ENCODE measurements around the gene PCCA. TPM values are rescaled to one million over a fixed set of nuclear protein-coding genes. Genes with fewer than 3 reads are reported as not detected.

The PCCA gene
- total and polyA plus RNA-seq, 2 donors (not counting 1 experiment from before 2014, with no cell fraction given): 4.8 to 17.4 TPM

DNA sequence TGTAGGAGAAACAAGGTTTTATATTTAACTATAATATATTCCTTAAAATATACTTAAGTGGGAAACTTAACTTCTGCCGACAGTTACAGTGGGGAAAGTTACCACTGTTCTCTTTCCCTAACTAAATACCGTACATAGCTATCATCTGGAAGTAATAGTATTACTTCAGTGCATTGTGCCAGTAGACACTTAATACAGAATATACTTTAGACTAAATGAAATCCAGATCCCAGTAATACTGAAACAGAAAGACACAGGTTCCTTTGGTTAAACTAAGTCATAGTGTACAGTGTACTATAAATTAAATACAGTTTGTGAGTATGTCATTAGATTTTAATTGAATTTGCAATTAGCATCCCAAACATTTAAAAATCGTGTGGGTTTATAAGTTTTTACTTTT lies 107.5 kb downstream of the PCCA start:
- Histone ChIP-seq H3K4me1 (ENCODE audit: control insufficient read depth in 2 of 2, insufficient read depth in 2 of 2, low read length in 2 of 2) (no peaks in the 10 kb centered on the region), H2AFZ (ENCODE audit: insufficient read depth, low read depth, low read length, poor library complexity, severe bottlenecking) (no peak overlapping the region), H3K36me3 (replicated peaks in 1 of 2; ENCODE audit: control extremely low read depth in 1 of 2, control insufficient read depth in 1 of 2, extremely low read depth in 1 of 2, insufficient read depth in 2 of 2, low read length in 1 of 2) (no peaks in the 10 kb centered on the region), H3K27me3 (replicated peaks in 1 of 4; ENCODE audit: control extremely low read depth in 1 of 4, control insufficient read depth in 3 of 4, insufficient read depth in 4 of 4, low read length in 3 of 4) (no peaks in the 10 kb centered on the region), H4K20me1 (ENCODE audit: control insufficient read depth, insufficient read depth, low read length, poor library complexity, severe bottlenecking) (no peaks in the 10 kb centered on the region), H3K9ac (ENCODE audit: low read length) (no peak overlapping the region), H3K4me2 (replicated peaks; ENCODE audit: low read depth, low read length, poor library complexity, severe bottlenecking) (no peak overlapping the region), H3K4me3 (ENCODE audit: control extremely low read depth in 1 of 5, extremely low read depth in 1 of 5, insufficient read depth in 1 of 5, low read depth in 2 of 5, low read length in 4 of 5) (no peak overlapping the region), H3K27ac (ENCODE audit: low read length in 2 of 2) (no peak overlapping the region), H3K79me2 (ENCODE audit: control insufficient read depth, insufficient read depth, low read length) (no peaks in the 10 kb centered on the region), H3K9me3 (ENCODE audit: control extremely low read depth in 1 of 3, control insufficient read depth in 2 of 3, insufficient read depth in 1 of 3, low read length in 2 of 3) (no peaks in the 10 kb centered on the region)
- no peaks in the 10 kb centered on the region for H3K9me3 Mint-ChIP-seq (ENCODE audit: insufficient read depth)
- H3K27ac Mint-ChIP-seq: no peak overlapping the region
- DNase-seq: no peak
- ChIA-PET POLR2A (no interaction called here), CTCF (no interaction called here)
- no peak for ATAC-seq (ENCODE audit: low read depth)
- no peaks in the 10 kb centered on the region for H3K4me1 Mint-ChIP-seq
- no peak overlapping the region for H3K4me3 Mint-ChIP-seq
- TF ChIP-seq, protein P1, sequence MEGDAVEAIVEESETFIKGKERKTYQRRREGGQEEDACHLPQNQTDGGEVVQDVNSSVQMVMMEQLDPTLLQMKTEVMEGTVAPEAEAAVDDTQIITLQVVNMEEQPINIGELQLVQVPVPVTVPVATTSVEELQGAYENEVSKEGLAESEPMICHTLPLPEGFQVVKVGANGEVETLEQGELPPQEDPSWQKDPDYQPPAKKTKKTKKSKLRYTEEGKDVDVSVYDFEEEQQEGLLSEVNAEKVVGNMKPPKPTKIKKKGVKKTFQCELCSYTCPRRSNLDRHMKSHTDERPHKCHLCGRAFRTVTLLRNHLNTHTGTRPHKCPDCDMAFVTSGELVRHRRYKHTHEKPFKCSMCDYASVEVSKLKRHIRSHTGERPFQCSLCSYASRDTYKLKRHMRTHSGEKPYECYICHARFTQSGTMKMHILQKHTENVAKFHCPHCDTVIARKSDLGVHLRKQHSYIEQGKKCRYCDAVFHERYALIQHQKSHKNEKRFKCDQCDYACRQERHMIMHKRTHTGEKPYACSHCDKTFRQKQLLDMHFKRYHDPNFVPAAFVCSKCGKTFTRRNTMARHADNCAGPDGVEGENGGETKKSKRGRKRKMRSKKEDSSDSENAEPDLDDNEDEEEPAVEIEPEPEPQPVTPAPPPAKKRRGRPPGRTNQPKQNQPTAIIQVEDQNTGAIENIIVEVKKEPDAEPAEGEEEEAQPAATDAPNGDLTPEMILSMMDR (IDR thresholded peaks at IDR 0.05): no peak
- no peak for TF ChIP-seq EZH2 (IDR thresholded peaks at IDR 0.05; ENCODE audit: borderline replicate concordance, insufficient read depth, low read depth, low read length, poor library complexity, severe bottlenecking)
- WGBS (ENCODE audit: insufficient coverage): no CpG with 5 or more reads among the region's 3 CpGs
- intact Hi-C loops (cut with micrococcal nuclease): no loop called here
- no peaks in the 10 kb centered on the region for H3K27me3 Mint-ChIP-seq

DNA sequence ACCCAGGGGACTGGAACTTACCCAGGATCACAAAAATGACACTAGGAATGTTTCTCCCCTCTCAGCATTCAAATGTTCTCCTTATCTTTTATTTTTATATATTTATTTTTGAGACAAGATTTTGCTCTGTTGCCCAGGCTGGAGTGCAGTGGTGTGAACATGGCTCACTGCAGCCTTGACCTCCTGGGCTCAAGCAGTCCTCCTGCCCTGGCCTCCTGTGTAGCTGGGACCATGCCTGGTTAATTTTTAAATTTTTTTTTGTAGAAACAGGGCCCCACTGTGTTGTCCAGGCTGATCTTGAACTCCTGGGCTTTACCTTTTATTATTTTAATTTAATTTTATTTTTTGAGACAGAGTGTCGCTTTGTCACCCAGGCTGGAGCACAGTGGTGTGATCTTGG lies 108.2 kb downstream of the PCCA start:
- ChIA-PET POLR2A (no interaction called here), CTCF (no interaction called here)
- Histone ChIP-seq H2AFZ (ENCODE audit: insufficient read depth, low read depth, low read length, poor library complexity, severe bottlenecking) (no peak overlapping the region), H3K27me3 (replicated peaks in 1 of 4; ENCODE audit: control extremely low read depth in 1 of 4, control insufficient read depth in 3 of 4, insufficient read depth in 4 of 4, low read length in 3 of 4) (no peaks in the 10 kb centered on the region), H4K20me1 (ENCODE audit: control insufficient read depth, insufficient read depth, low read length, poor library complexity, severe bottlenecking) (no peaks in the 10 kb centered on the region), H3K9me3 (ENCODE audit: control extremely low read depth in 1 of 3, control insufficient read depth in 2 of 3, insufficient read depth in 1 of 3, low read length in 2 of 3) (peaks cover 0 to 6% (median 0%) of the 10 kb centered on the region in 3 donors), H3K4me2 (replicated peaks; ENCODE audit: low read depth, low read length, poor library complexity, severe bottlenecking) (no peak overlapping the region), H3K36me3 (replicated peaks in 1 of 2; ENCODE audit: control extremely low read depth in 1 of 2, control insufficient read depth in 1 of 2, extremely low read depth in 1 of 2, insufficient read depth in 2 of 2, low read length in 1 of 2) (no peaks in the 10 kb centered on the region), H3K79me2 (ENCODE audit: control insufficient read depth, insufficient read depth, low read length) (no peaks in the 10 kb centered on the region), H3K4me1 (ENCODE audit: control insufficient read depth in 2 of 2, insufficient read depth in 2 of 2, low read length in 2 of 2) (no peaks in the 10 kb centered on the region), H3K9ac (ENCODE audit: low read length) (no peak overlapping the region), H3K27ac (ENCODE audit: low read length in 2 of 2) (no peak overlapping the region), H3K4me3 (ENCODE audit: control extremely low read depth in 1 of 5, extremely low read depth in 1 of 5, insufficient read depth in 1 of 5, low read depth in 2 of 5, low read length in 4 of 5) (no peak overlapping the region)
- WGBS (ENCODE audit: insufficient coverage): no CpG with 5 or more reads among the region's 1 CpG
- no peaks in the 10 kb centered on the region for H3K9me3 Mint-ChIP-seq (ENCODE audit: insufficient read depth)
- DNase-seq: no peak
- TF ChIP-seq, protein P1 (IDR thresholded peaks at IDR 0.05): no peak
- no peak for TF ChIP-seq EZH2 (IDR thresholded peaks at IDR 0.05; ENCODE audit: borderline replicate concordance, insufficient read depth, low read depth, low read length, poor library complexity, severe bottlenecking)
- ATAC-seq (ENCODE audit: low read depth): no peak
- H3K27me3 Mint-ChIP-seq: no peaks in the 10 kb centered on the region
- no peak overlapping the region for H3K4me3 Mint-ChIP-seq
- H3K4me1 Mint-ChIP-seq: no peaks in the 10 kb centered on the region
- H3K27ac Mint-ChIP-seq: no peak overlapping the region
- intact Hi-C loops (cut with micrococcal nuclease): no loop called here
